NCI-H82 (cell line): ENCODE results near the gene CXCL5.
"Not testable (repeated sequence)": the region's sequence is repeated elsewhere in the genome, so short reads cannot be mapped to it uniquely, and the experiment has no call there.

Experiments
- DNase-seq: peaks from one replicate; lab custom pipeline; 2025; lab: John Stamatoyannopoulos, UW

Gene CXCL5

GRCh38 chr4:74015126-74015780, 16.8 kb upstream of the CXCL5 start:
- DNase-seq: no peak

- no peak for DNase-seq
These were observed 15.9 kb upstream of the CXCL5 start for GRCh38 chr4:74014332-74014731.

GRCh38 chr4:74013264-74013663, 14.8 kb upstream of the CXCL5 start:
- DNase-seq: no peak

GRCh38 chr4:74012130-74012529, 13.7 kb upstream of the CXCL5 start:
- DNase-seq: no peak

- DNase-seq: no peak
These were observed 10.8 kb upstream of the CXCL5 start for GRCh38 chr4:74009307-74009706.

- no peak for DNase-seq
These were observed 7.6 kb upstream of the CXCL5 start for GRCh38 chr4:74006009-74006476.

GRCh38 chr4:74005528-74005927, 7.1 kb upstream of the CXCL5 start:
- no peak for DNase-seq

GRCh38 chr4:74004668-74005067, 6.2 kb upstream of the CXCL5 start:
- DNase-seq: no peak

GRCh38 chr4:74000301-74000700, 1.8 kb upstream of the CXCL5 start:
- no peak for DNase-seq

- no peak for DNase-seq
These were observed 6.4 kb downstream of the CXCL5 start for GRCh38 chr4:73992050-73992449.

- DNase-seq: no peak
These were observed 6.8 kb downstream of the CXCL5 start for GRCh38 chr4:73991742-73992000.

- DNase-seq: no peak
These were observed 7.3 kb downstream of the CXCL5 start for GRCh38 chr4:73990988-73991741.

GRCh38 chr4:73989928-73990327, 8.5 kb downstream of the CXCL5 start:
- no peak for DNase-seq

- DNase-seq: no peak
These were observed 9.4 kb downstream of the CXCL5 start for GRCh38 chr4:73989031-73989430.

- DNase-seq: no peak
These were observed 10.4 kb downstream of the CXCL5 start, which contains the start of gene PPBP for GRCh38 chr4:73988061-73988460. Gene PPBP, minus strand, starts transcription at chr4:73988190. Its CDS starts 87 bp downstream, at chr4:73988103.

- no peak for DNase-seq
These were observed 13.0 kb downstream of the CXCL5 start for GRCh38 chr4:73985528-73985852.

- DNase-seq: no peak
These were observed 13.5 kb downstream of the CXCL5 start for GRCh38 chr4:73984736-73985527.

- not testable (repeated sequence) for DNase-seq
These were observed 17.3 kb downstream of the CXCL5 start for GRCh38 chr4:73981175-73981574.

- DNase-seq: no peak
These were observed 19.0 kb downstream of the CXCL5 start for GRCh38 chr4:73979407-73979957.

GRCh38 chr4:73978886-73979285, 19.6 kb downstream of the CXCL5 start:
- no peak for DNase-seq

- no peak for DNase-seq
These were observed 21.8 kb downstream of the CXCL5 start for GRCh38 chr4:73976716-73977115.

GRCh38 chr4:73976217-73976616, 22.3 kb downstream of the CXCL5 start:
- DNase-seq: no peak

GRCh38 chr4:73974352-73974751, 24.1 kb downstream of the CXCL5 start:
- no peak for DNase-seq
